HG02870 (cell line): ENCODE data around the gene LCA5L.
A peak's percentile ranks its signal among the peaks of the same experiment; 100 is the strongest.
"Not testable (repeated sequence)": the region's sequence is repeated elsewhere in the genome, so short reads cannot be mapped to it uniquely, and the experiment has no call there.

Experiments used
- ATAC-seq: cut with Tn5 transposase; IDR thresholded peaks from one replicate; pipeline ENCODE4 v1.9.1; 2021; ENCODE audit warnings: mild to moderate bottlenecking, moderate library complexity; ENCODE audit not compliant: unreplicated experiment

Gene LCA5L

GRCh38 chr21:39452207-39452969, 6.8 kb upstream of the LCA5L start:
- ATAC-seq, result no peak

- no peak for ATAC-seq
Observed at GRCh38 chr21:39451332-39452206, 6.0 kb upstream of the LCA5L start, which contains the start of gene SH3BGR. Gene SH3BGR, plus strand, starts transcription at chr21:39451970. Its CDS starts 127 bp downstream, at chr21:39452097.

- no peak for ATAC-seq
Observed at GRCh38 chr21:39447264-39447663, 1.7 kb upstream of the LCA5L start.

GRCh38 chr21:39444421-39445180, 977 bp downstream of the LCA5L start:
- ATAC-seq, result no peak

GRCh38 chr21:39441502-39442475, 3.8 kb downstream of the LCA5L start:
- peak; percentile 30 for ATAC-seq

GRCh38 chr21:39439232-39439631, 6.3 kb downstream of the LCA5L start:
- no peak for ATAC-seq

GRCh38 chr21:39434950-39435349, 10.6 kb downstream of the LCA5L start:
- ATAC-seq, result no peak

- no peak for ATAC-seq
Observed at GRCh38 chr21:39430954-39431353, 14.6 kb downstream of the LCA5L start.

GRCh38 chr21:39430457-39430856, 15.1 kb downstream of the LCA5L start:
- ATAC-seq, result no peak

GRCh38 chr21:39430016-39430415, 15.6 kb downstream of the LCA5L start:
- no peak for ATAC-seq

GRCh38 chr21:39429445-39429844, 16.1 kb downstream of the LCA5L start:
- ATAC-seq, result no peak

GRCh38 chr21:39422527-39423241, 22.9 kb downstream of the LCA5L start:
- no peak for ATAC-seq

GRCh38 chr21:39419204-39419603, 26.4 kb downstream of the LCA5L start:
- ATAC-seq, result not testable (repeated sequence)

- no peak for ATAC-seq
Observed at GRCh38 chr21:39406065-39406464, 39.5 kb downstream of the LCA5L start.

GRCh38 chr21:39400173-39400572, 45.4 kb downstream of the LCA5L start:
- ATAC-seq, result no peak

- ATAC-seq, result no peak
Observed at GRCh38 chr21:39397646-39398385, 47.8 kb downstream of the LCA5L start.

GRCh38 chr21:39392981-39393380, 52.6 kb downstream of the LCA5L start:
- no peak for ATAC-seq

- no peak for ATAC-seq
Observed at GRCh38 chr21:39390212-39390765, 55.3 kb downstream of the LCA5L start.
